ENCODE data around the gene CIP2A.
A peak's percentile ranks its signal among the peaks of the same experiment; 100 is the strongest.
"Not testable (repeated sequence)": the region's sequence is repeated elsewhere in the genome, so short reads cannot be mapped to it uniquely, and the experiment has no call there.

The CIP2A gene

GRCh38 chr3:108589081-108589997, at the start of gene CIP2A, which contains the start of gene DZIP3:
TSS of gene CIP2A (minus strand) at chr3:108589438. CDS start at chr3:108589375, 63 bp downstream.
TSS of gene DZIP3 (plus strand) at chr3:108589722. CDS start at chr3:108605407, 15,685 bp downstream.
- DNase-seq (ENCODE audit: low read depth in 2 of 2), result peak; percentile 73 to 78

DNA sequence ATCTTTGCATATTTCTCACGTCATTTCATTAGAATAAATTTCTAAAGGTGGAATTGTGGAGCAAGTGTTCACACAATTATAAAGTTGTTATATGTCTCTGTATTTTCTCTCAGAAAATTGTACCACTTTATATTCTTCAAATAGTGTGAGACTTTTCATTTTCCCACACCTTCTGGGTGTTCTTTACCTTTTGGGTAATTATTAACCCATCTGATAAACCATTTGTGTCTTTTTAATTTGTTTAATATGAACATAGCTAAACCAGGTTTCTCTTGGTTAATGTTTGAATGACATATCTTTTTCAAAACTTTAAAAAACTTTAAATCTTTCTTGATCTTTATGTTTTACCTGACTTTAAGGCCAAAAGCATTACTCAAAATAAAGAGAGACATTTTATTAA, 40.7 kb upstream of the CIP2A start:
- no peak for DNase-seq (ENCODE audit: low read depth in 2 of 2)

DNA sequence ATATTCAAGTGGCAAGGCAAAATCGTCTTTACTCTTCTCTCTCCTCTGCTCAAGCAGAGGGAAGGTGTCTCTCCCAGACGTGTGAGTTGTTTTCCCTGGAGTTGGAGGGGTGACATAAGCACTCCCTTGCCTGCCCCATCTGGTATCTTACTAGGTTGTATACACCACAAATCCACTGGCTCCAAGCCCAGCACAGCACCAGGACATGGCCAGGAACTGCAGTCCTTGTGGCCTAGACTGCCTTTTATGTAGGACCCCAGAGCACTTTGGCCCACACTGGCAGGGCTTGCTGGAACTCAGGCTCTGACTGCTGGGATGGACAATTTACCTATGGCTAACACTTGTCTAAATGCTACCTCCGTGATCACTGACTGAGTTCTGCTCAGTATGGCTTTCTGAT, 34.3 kb upstream of the CIP2A start:
- no peak for DNase-seq (ENCODE audit: low read depth in 2 of 2)

DNA sequence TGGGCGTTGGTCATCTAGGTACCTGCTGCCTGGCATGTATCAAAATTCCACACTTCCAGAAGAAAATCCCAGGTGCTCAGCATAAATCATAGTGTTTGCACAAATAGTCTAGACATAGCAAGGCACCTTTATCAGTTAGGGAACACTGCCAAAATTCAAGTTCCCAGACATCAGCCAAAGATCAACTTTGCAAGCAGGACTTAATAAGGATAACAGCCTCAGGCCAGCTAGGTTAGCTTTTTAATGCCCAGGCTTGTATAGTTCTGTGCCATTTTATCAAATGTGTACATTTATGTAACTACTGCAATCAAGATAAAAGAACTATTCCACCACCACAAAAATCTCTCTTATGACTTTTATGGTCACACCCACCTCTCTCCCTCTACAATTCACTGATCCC, 31.0 kb upstream of the CIP2A start:
- DNase-seq (ENCODE audit: low read depth in 2 of 2), result no peak

DNA sequence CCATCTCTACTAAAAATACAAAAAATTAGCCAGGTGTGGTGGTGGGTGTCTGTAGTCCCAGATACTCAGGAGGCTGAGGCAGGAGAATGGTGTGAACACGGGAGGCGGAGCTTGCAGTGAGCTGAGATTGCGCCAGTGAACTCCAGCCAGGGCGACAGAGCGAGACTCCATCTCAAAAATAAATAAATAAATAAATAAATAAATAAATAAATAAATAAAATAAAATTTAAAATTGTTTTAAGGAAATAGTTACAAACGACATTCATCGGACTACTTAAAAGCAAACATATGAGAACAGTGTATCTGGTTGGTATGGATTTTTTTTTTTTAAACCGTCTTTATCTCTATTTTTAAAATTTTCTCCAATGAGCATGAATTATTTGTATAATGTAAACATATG, 26.9 kb upstream of the CIP2A start:
- not testable (repeated sequence) for DNase-seq (ENCODE audit: low read depth in 2 of 2)

DNA sequence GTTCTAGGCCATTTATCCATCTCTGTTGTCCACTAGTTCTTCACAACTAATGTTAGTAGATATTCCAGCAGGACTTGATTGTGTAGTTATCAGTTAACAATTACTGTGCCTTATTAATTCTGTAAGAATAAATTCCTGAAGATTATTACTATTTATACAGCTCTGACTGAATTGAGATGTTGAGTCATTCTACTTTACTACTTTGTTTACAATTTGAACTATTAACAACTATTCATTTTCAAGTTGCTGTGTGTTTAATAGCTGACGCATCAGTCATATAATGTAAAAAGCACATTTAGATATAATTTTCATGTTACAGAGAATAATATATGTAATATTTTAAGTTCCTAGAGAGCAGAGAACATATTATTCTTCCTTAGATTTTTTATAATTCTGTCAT, 21.4 kb upstream of the CIP2A start:
- no peak for DNase-seq (ENCODE audit: low read depth in 2 of 2)

DNA sequence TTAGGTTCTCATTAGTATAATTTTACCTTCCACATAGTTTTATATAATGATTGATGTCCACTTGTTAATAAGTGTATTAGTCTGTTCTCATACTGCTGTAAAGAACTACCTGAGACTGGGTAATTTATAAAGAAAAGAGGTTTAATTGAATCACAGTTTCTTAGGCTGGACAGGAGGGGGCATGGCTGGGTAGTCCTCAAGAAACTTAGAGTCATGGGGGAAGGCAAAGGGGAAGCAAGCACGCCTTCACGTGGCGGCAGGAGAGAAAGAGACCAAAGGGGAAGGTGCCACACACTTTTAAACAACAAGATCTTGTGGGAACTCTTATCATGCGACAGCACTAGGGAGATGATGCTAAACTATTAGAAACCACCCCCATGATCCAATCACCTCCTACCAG, 19.5 kb upstream of the CIP2A start:
- DNase-seq (ENCODE audit: low read depth in 2 of 2), result no peak

DNA sequence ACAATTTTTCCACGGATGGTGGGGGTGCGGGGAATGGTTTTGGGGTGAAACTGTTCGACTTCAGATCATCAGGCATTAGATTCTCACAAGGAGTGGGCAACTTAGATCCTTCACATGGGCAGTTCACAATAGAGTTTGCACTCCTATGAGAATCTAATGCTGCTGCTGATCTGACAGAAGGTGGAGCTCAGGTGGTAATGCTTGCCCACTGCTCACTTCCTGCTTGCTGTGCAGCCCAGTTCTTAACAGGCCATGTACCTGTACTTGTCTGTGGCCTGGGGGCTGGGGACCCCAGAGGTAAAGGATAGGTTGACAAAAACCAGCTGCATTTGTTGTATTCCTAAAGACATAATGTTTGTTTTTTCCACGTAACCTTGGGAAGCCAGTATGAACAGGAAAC, 16.3 kb upstream of the CIP2A start:
- no peak for DNase-seq (ENCODE audit: low read depth in 2 of 2)

- no peak for DNase-seq (ENCODE audit: low read depth in 2 of 2)
Measured at GRCh38 chr3:108605028-108605427, 15.8 kb upstream of the CIP2A start.

- DNase-seq (ENCODE audit: low read depth in 2 of 2), result no peak
Measured at GRCh38 chr3:108603691-108604090, 14.5 kb upstream of the CIP2A start.

DNA sequence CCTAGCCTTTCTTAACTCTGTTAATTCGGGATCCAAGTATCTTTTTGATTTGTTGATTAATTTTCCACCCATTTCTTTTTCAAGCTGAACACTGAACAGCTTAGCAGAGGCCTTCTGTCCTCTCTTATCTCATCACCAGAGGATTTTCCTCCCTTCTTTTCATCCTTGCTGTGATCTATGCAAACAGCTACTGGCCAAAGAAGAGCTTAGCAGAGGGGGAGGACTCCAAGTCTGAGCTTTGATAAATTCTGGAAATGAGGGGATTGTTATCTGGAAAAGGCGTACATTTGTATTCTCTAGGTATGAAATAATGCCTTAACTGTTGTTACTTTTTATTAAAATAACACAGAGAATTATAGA, 13.7 kb upstream of the CIP2A start:
- no peak for DNase-seq (ENCODE audit: low read depth in 2 of 2)

DNA sequence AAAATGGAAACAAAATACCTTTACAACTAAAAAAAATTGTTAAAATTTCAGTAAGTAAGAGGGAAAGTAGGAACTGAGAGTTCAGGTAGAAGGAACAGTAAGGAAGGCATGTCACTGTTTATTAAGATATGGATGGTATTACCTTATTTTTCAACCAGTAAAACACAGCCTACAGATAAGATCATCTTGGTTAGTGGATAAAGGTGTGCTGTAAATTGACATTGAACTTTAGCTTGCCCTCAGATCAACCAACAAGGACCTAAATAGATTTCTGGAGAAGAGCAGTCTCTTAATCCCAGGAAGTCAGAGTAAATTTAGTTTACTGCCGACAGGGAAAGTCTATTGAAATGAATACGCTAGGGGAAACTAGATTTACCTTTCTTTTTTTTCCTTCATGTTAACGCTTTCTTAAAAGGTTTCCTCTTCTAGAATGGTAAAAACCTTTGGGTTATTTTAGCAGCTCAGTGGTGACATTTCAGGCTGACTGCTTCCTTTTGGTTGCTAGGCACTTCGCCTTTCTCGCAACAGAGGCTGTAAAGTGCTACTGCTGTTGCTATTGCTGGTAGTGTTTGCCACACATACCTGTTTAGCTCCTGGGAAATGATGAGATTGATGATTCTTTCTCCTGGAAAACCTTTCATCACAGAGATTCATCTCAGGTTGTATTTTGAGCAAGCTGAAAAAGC, 13.2 kb upstream of the CIP2A start:
- peak in 1 of 2 donors; percentile 11 for DNase-seq (ENCODE audit: low read depth in 2 of 2)

DNA sequence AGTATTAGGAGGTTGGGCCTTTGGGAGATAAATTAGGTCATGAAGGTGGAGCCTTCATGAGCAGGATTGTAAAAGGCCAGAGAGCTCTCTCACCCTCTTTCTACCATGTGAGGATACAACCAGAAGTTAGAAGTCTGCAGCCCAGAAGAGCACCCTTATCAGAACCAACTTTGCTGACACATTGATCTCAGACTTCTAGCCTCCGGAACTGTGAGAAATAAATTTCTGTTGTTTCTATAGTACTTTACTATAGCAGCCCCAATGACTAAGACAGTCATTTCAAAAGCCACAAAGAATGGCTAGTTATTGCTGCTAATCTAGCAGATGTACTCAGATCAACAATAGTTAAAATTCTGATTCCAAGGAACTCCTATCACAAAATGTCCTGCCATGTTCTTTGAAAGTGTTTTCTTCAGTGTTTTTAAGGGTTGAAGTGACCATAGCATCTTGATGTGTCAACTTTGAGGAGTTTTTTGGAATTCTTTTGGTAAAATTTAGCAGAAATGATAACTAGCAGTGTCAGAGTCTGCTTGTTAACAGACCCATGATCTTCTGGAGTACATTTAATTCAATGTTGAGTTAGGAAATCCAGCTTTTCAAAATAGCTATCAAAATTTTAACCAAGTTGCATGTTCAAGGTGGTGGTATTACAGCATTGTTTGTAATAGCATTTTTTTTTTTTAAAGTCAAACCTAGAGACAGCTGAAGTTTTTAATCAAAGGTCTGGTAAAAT, 10.6 kb upstream of the CIP2A start:
- no peak for DNase-seq (ENCODE audit: low read depth in 2 of 2)

GRCh38 chr3:108598375-108598774, 9.1 kb upstream of the CIP2A start:
- no peak for DNase-seq (ENCODE audit: low read depth in 2 of 2)

DNA sequence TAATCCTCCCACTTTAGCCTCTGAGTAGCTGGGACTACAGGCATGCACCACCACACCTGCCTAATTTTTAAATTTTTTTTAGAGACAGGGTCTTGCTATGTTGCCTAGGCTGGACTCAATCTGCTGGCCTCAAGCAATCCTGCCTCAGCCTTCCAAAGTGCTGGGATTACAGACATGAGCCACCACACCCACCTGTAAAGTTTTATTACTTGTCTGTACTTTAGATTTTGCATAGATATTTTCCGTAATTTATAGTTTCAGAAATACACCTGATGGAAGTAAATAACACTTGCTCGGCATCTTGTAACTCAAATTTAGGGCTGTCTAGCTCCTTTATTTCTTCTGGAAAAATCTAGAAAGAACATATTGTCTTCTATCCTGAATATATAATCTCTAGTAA, 6.1 kb upstream of the CIP2A start:
- DNase-seq (ENCODE audit: low read depth in 2 of 2), result no peak

DNA sequence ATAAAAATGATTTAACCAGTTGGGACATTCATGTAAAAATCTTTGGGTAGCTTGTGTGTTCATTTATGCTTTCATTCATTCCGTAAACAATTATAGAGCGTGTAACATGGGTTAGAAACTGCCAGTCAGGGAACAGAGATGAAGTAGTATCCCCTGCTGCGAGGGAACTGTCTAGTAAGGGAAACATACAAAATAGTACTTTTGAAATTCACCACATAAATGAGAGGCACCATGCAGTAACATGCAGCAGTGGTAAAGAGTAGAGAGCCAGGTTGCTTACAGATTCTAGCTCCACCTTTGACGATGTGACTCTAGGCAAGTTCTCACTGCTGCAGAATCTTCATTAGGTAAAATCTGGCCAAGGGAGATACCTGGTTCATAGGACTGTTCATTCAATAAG, 1.2 kb upstream of the CIP2A start:
- DNase-seq (ENCODE audit: low read depth in 2 of 2), result no peak

DNA sequence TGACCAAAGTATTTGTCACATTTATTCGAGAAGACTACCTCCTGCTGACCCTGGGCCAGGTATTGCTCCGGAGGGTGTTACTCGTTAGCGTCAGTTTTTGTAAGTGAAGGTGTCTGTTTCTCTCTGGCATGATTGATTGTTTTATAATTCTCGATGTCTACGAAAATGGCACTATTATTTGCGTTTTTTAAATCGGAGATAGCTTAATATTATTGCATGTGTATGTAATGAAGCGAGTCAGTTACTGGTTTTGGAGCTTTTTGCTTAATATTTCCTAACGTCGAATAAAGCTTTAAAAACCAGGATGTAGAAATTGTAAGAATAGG, 723 bp upstream of the CIP2A start:
- DNase-seq (ENCODE audit: low read depth in 2 of 2), result no peak

- no peak for DNase-seq (ENCODE audit: low read depth in 2 of 2)
Measured at GRCh38 chr3:108588601-108589000, 637 bp downstream of the CIP2A start.

GRCh38 chr3:108578064-108578463, 11.2 kb downstream of the CIP2A start:
- no peak for DNase-seq (ENCODE audit: low read depth in 2 of 2)

GRCh38 chr3:108569336-108569735, 19.9 kb downstream of the CIP2A start:
- DNase-seq (ENCODE audit: low read depth in 2 of 2), result no peak

DNA sequence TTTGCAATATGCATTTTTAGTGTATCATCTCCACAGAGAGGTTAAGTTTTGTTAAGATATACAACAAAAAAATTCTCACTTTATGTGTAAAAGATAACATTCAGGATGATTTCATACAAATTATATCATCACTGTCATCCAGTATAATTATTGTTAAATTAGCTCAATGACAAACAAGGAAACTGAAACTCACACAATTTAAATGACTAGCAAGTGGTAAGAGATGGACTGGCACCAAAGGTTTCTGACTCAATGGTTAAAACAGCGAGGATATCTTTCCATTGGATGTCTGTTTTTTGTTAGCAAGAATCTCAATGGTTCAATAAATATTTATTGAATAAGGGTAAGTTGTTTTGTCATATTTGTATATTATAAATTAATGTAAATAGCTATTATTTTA, 22.6 kb downstream of the CIP2A start:
- DNase-seq (ENCODE audit: low read depth in 2 of 2), result no peak

DNA sequence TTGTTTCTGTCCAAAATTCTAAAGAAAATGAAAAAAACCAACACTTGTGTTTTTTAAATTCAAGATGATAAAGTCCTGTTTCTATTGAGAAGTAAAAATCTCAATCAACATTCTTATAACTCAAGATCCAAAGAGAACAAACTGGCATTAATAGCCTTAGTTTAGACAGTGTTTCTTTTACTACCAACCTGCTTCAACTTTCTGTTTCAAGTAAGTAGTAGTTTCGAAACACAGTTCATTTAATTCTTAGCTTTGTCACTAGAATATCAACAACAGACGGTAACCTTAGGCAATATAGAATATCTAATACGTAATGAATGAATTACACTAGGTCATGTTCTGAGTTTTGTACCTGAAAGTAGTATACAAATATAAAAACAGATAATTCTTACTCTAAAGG, 23.7 kb downstream of the CIP2A start:
- DNase-seq (ENCODE audit: low read depth in 2 of 2), result no peak

DNA sequence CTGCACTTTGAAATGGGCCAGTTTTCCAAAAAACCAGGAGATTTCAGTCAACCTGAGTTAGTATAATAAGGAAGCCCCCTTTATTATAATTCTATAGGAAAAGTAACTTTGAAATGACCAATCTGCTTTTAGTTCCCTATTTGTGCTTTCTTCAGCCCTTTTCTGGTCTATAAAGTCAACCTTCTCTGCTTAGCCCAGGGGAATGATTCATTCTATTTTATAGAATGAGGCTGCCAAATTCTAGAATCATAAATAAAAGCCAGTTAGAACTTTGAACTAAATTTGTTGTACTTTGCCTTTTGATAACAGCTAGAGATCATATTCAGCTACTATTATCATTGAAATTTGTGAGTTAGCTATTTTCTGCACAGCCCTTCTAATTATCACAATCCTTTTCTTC, 24.7 kb downstream of the CIP2A start:
- DNase-seq (ENCODE audit: low read depth in 2 of 2), result no peak

All from stimulated activated CD8-positive, alpha-beta memory T cell treated with anti-CD3 and anti-CD28 coated beads, Interleukin-7, amount 100 ng/mL, for 4 hours (primary cell).